ENCODE data around the gene EZR.

The EZR gene

DNA sequence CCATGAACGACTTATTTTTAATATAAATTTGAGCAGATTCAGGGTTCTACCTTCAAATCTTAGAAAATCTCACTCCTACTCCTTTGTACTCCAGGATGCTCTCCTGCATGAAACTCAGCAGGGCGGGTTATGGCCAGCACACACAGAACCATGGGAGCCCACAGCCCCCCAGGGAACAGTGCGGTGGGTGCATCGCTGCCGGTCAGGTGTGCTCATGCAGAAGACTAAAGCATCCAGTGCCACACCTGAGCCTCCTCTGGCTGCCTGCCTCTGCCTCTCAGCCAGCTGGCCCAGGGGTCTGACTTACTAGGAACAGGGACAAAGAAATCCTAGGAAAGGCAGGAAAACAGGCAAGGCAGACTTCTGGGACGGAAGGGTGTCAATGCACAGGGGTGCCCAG, 31.8 kb downstream of the EZR start:
- no peak for DNase-seq (ENCODE audit: insufficient read length)
- TF ChIP-seq TAF1 (IDR thresholded peaks at IDR 0.05; ENCODE audit: borderline replicate concordance, low read depth, low read length): no peak
- 0 out of 2 replicates have a peak, but pooled peaks have one; percentile 42 for TF ChIP-seq POLR2AphosphoS5 (IDR thresholded peaks at IDR 0.05; ENCODE audit: low read depth, low read length)
- TF ChIP-seq POLR2A (IDR thresholded peaks at IDR 0.05; ENCODE audit: low read depth, low read length): no peak
- no peak for FAIRE-seq

DNA sequence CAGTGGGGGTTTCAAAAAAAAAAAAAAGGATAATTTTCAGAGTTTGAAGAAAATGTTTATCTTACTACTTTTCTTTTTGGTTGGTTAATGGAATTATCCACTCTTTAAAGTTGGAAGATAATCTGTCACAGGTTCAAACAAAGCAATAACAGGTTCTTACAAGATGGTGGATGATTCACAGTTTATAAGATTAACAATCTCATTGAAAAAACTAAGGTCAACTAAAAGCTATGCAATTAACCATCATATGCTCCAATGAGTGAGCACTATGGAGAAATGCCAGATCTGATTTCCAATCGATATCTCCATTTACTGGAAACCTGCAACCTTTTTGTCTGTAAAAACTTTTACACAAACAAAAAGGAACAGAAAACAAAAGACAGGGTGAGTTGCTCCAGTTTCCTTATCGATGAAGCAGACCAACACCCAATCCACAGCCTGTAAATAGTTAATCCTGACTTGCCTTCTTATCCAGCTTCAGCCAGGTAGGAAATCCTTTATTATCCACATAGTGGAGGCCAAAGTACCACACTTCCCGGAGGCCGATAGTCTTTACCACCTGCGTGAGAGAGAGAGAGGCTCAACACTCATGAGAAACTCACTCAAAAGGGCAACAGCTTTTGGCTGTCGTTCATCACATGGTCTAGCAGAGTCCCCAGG, 32.4 kb downstream of the EZR start:
- TF ChIP-seq TAF1 (IDR thresholded peaks at IDR 0.05; ENCODE audit: borderline replicate concordance, low read depth, low read length) (no peak), POLR2A (IDR thresholded peaks at IDR 0.05; ENCODE audit: low read depth, low read length) (no peak), POLR2AphosphoS5 (IDR thresholded peaks at IDR 0.05; ENCODE audit: low read depth, low read length) (no peak)
- no peak for FAIRE-seq
- no peak for DNase-seq (ENCODE audit: insufficient read length)

DNA sequence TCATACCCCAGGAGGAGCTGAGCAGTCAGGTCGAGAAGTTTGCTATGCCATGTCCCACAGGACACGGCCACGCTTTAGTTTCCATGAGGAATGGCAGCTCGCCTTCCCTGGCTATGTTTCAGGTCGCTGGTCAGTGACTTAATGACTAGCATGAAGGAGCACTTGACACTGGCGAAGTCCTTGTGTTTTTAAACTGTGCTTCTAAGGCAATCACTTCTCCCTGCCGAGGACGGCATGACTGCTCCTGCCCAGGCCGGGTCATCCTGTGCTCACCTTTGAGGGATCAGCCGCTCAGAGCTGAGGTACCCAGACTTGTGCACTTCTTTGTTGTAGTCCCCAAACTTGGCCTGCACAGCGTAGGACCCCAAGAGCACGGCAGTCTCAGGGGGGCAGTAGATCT, 34.1 kb downstream of the EZR start:
- no peak for DNase-seq (ENCODE audit: insufficient read length)
- FAIRE-seq: no peak
- TF ChIP-seq POLR2A (IDR thresholded peaks at IDR 0.05; ENCODE audit: low read depth, low read length) (no peak), POLR2AphosphoS5 (IDR thresholded peaks at IDR 0.05; ENCODE audit: low read depth, low read length) (no peak)

DNA sequence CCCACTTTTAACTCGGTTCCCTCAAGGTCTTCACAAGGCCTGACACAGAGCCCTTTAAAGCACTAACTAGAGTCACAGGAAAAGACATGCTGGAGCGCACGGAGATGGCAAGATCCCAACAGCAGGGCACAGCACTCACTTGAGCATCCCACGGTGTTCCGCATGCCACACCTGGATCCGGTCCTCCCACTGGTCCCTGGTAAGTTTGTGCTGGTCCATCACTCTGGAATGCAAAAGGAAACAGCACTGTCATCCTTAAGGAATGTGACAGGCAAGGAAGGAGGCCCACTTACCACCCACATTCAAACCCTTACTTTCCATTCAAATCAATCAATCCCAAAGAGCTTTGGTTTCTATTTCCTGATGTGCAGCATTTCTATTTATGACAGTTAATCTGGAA, 34.7 kb downstream of the EZR start:
- 0 out of 2 replicates have a peak, but pooled peaks have one; percentile 16 for TF ChIP-seq POLR2AphosphoS5 (IDR thresholded peaks at IDR 0.05; ENCODE audit: low read depth, low read length)
- TF ChIP-seq POLR2A (IDR thresholded peaks at IDR 0.05; ENCODE audit: low read depth, low read length): no peak
- FAIRE-seq (peak; percentile 65), DNase-seq (ENCODE audit: insufficient read length) (no peak)

DNA sequence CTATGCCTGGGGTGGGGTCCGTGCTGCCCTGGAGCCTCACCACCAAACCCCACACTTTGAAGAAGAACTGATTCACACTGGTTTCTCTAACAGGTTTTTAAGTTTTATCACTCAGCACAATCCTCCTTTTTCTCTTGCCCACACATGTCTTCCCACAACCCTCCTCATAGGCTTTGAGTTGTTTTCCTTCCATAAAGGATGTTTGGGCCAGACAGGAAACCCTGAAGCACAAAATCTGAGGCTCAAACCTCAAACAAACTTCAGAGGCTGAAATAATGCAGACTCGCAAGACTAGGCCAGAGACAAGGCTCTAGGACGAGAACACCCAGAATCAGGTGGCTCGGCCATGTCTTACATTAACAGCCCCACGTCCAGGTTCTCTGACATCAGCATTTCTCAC, 35.3 kb downstream of the EZR start:
- no peak for FAIRE-seq
- no peak for DNase-seq (ENCODE audit: insufficient read length)
- TF ChIP-seq POLR2A (IDR thresholded peaks at IDR 0.05; ENCODE audit: low read depth, low read length) (no peak), POLR2AphosphoS5 (IDR thresholded peaks at IDR 0.05; ENCODE audit: low read depth, low read length) (no peak), TAF1 (IDR thresholded peaks at IDR 0.05; ENCODE audit: borderline replicate concordance, low read depth, low read length) (no peak)

DNA sequence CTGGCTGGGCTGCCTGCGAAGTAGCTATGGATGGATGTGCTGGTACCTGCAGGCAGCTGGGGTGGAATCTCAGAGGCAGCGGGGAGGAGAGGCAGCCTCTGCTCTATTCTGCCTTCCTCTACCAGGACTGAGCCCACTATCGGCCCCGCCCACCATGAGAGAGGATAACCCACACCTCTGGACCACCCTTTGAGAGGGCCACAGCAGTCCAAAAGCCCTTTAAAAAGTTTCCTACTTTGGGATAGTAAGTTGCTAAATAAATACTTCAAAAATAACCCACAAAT, 36.1 kb downstream of the EZR start:
- no peak for FAIRE-seq
- no peak for DNase-seq (ENCODE audit: insufficient read length)
- TF ChIP-seq TAF1 (IDR thresholded peaks at IDR 0.05; ENCODE audit: borderline replicate concordance, low read depth, low read length) (no peak), POLR2A (IDR thresholded peaks at IDR 0.05; ENCODE audit: low read depth, low read length) (no peak), POLR2AphosphoS5 (IDR thresholded peaks at IDR 0.05; ENCODE audit: low read depth, low read length) (no peak)

DNA sequence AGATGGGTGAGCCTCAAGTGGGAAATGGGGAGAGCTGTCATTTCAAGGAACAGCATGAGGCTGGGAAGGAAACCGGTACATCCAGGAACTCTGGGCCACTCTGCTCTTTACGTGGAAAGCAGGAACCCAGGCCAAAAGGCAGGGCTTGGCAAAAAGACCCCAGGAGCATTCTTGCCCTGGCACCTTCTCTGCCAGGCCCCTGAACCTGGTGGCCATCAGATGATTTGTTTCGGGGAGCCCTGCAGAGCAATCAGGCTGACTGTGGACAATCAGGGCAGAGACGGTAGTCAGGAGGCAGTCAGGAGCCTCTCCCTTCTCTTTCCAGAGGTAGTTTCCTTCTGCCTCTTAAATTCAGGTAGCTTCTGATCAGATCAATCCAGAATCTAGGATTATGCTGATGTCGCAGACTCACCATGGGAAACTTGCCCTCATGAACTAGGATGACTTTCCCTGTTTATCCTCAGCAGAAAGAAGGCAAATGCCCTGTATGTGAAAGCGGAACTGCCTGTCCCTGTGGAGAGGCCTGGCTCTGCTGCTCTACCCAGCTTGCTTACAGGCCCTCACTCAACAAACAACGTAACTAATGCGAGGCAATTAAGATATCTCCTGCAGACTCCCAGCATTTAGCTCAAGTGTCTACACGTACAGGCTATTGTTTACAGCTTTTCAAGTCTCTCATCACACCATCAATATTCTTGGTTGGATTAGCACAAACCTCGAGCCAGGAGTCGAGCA, 36.6 kb downstream of the EZR start:
- no peak for TF ChIP-seq POLR2AphosphoS5 (IDR thresholded peaks at IDR 0.05; ENCODE audit: low read depth, low read length)
- no peak for TF ChIP-seq TAF1 (IDR thresholded peaks at IDR 0.05; ENCODE audit: borderline replicate concordance, low read depth, low read length)
- no peak for TF ChIP-seq POLR2A (IDR thresholded peaks at IDR 0.05; ENCODE audit: low read depth, low read length)
- DNase-seq (ENCODE audit: insufficient read length) (no peak), FAIRE-seq (no peak)

DNA sequence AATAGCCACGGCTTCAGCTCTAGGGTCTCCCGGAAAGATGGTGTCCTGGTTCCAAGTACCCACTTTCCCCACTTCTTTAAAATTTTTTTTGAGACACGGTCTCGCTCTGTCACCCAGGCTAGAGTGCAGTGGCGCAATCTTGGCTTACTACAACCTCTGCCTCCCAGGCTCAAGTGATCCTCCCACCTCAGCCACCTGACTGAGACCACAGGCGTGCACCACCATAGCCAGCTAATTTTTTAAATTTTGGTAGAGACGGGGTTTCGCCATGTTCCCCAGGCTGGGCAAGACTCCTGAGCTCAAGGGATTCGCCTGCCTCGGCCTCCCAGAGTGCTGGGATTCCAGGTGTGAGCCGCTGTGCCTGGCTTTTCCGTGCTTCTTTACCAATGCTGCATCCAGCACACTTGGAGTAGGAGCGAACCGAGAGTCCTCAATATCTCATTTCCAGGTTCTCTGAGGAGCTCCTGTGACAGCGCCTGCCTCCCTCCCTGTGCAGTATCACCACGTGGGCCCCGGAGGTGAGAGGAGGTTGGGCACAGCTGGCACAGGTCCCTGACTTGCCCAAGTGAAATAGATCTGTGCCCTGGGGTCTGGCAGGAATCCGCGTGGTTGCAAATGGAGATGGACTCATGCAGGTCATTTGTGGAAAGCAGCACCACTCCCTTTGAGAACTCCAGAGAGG, 37.3 kb downstream of the EZR start:
- TF ChIP-seq POLR2AphosphoS5 (IDR thresholded peaks at IDR 0.05; ENCODE audit: low read depth, low read length) (no peak), TAF1 (IDR thresholded peaks at IDR 0.05; ENCODE audit: borderline replicate concordance, low read depth, low read length) (no peak), POLR2A (IDR thresholded peaks at IDR 0.05; ENCODE audit: low read depth, low read length) (no peak)
- no peak for FAIRE-seq
- no peak for DNase-seq (ENCODE audit: insufficient read length)

DNA sequence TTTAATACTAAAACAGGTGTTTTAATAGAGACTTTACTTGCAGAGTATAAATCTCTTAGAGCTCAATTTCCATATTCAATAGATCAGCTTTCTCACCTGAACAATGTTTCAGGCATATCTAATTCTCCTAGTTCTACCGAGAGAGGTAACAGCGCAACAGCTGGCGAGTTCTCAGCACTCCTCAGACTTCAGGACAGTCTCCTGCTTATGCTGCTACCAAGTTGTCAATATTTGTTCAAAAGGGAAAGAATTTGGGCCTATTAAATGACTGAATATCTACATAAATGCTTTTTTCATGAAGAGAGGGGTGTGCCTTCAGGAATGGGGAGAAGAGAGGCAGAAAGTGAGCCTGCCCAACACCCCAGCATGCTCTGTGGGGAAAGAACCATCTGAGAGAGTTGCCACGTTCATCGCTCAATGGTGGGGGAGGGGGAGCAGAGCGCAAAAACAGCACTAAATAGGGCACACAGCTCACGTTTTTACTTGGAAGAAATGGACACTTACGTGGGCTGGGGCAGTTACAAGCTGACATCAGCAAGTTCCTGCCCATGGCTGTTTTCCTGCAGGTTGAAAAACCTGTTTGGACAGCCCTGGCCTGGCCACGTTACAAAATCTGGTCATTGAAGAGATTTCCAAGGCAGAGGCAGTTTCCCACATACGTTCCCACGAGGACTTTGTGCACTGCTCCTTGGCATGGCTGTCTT, 38.0 kb downstream of the EZR start:
- TF ChIP-seq TAF1 (IDR thresholded peaks at IDR 0.05; ENCODE audit: borderline replicate concordance, low read depth, low read length): no peak
- TF ChIP-seq POLR2A (IDR thresholded peaks at IDR 0.05; ENCODE audit: low read depth, low read length): no peak
- no peak; the same call in 1 of the 2 replicates for TF ChIP-seq POLR2AphosphoS5 (IDR thresholded peaks at IDR 0.05; ENCODE audit: low read depth, low read length)
- FAIRE-seq: no peak
- DNase-seq (ENCODE audit: insufficient read length): no peak

DNA sequence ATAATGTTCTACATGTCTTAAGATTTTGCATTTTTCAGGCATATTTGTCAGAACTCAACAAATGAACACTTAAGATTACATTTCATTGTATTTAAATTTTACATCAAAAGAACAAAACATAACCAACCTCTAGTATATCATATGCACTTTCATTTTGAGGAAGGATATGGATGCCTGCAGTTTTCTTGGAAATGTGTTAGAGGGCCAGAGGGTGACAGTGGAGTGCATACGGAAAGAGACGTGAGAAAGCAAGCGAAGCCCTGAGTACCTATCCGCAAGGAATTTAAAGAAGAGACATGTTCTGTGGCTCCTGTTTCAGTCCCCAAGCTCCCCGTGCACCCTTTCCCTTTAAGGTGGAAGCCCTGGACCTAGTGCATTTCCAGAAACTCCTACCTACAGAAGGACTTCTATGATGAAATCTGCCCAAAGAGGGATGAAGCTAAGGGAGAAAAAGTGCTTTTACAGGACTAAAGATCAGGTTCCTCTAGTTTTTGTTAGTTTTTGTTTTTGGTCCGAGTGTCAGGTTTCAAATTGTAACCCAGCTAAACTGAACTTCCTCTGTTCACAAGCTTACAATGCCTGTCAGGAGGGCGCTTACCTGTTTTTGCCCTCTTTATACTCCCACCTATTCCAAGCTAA, 38.8 kb downstream of the EZR start:
- TF ChIP-seq POLR2A (IDR thresholded peaks at IDR 0.05; ENCODE audit: low read depth, low read length): no peak
- no peak for TF ChIP-seq POLR2AphosphoS5 (IDR thresholded peaks at IDR 0.05; ENCODE audit: low read depth, low read length)
- no peak for TF ChIP-seq TAF1 (IDR thresholded peaks at IDR 0.05; ENCODE audit: borderline replicate concordance, low read depth, low read length)
- FAIRE-seq (no peak), DNase-seq (ENCODE audit: insufficient read length) (no peak)

DNA sequence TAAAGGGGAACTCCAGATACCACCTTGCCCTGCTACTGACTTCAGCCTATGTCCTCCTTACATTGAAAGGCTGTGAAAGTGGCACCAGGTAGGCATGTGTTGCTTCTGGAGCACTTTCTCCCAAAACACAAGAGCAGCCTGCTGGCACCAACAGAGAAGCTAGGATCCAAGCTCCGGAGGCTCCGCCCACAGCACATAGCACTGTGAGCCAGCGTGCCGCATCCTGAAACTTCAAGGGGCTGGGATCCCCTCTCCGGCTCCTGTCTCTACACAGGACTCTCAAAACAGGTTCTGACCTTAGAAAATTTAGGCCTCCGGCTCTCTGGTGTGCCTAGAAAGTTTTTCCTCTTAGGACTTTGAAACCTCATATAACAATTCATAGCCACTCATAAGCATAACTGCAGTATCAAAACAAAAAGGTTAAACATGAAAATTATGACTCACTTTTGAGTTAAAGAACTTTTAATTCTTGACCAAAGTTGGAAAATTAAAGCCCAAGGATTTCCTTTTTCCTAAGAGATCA, 41.1 kb downstream of the EZR start:
- no peak for FAIRE-seq
- no peak for DNase-seq (ENCODE audit: insufficient read length)
- TF ChIP-seq POLR2AphosphoS5 (IDR thresholded peaks at IDR 0.05; ENCODE audit: low read depth, low read length) (no peak), TAF1 (IDR thresholded peaks at IDR 0.05; ENCODE audit: borderline replicate concordance, low read depth, low read length) (no peak), POLR2A (IDR thresholded peaks at IDR 0.05; ENCODE audit: low read depth, low read length) (no peak)

All from GM12892 (cell line).